T-helper 1 cell treated with Interleukin-12 subunit alpha and Interleukin-12 subunit beta and Interleukin-4 antibody, amounts not matched to agents 30 μg/mL and 1 μg/mL, for 36 hours (primary cell): Measurements from ENCODE around the gene ZNF441.
"Not testable (repeated sequence)": the region's sequence is repeated elsewhere in the genome, so short reads cannot be mapped to it uniquely, and the experiment has no call there.

Source experiments
- H3K27ac Mint-ChIP-seq: one replicate; pipeline ENCODE4 v1.8.0; 2021; ENCODE audit warnings: mild to moderate bottlenecking, mixed read lengths
- H3K27me3 Mint-ChIP-seq: one replicate; pipeline ENCODE4 v1.8.0; 2021; ENCODE audit warnings: low read depth, mixed read lengths
- H3K36me3 Mint-ChIP-seq: one replicate; pipeline ENCODE4 v1.8.0; 2021; ENCODE audit warnings: low read depth, mixed read lengths
- H3K4me1 Mint-ChIP-seq: one replicate; pipeline ENCODE4 v1.8.0; 2021; ENCODE audit warnings: low read depth, mixed read lengths
- H3K4me3 Mint-ChIP-seq: one replicate; pipeline ENCODE4 v1.8.0; 2021; ENCODE audit warnings: mild to moderate bottlenecking, moderate library complexity, mixed read lengths
- H3K9me3 Mint-ChIP-seq: one replicate; pipeline ENCODE4 v1.8.0; 2021; ENCODE audit warnings: mixed read lengths

ZNF441 gene

GRCh38 chr19:11798391-11799330 lies 31.9 kb downstream of the ZNF441 start, which contains the start of gene ZNF491:
Gene ZNF491 (plus strand): TSS chr19:11798523. CDS start chr19:11805954, 7,431 bp downstream.
- peak within 1 kb of the TSS; percentile 52 for H3K27ac Mint-ChIP-seq
- H3K4me3 Mint-ChIP-seq: peak within 1 kb of the TSS; percentile 82

DNA sequence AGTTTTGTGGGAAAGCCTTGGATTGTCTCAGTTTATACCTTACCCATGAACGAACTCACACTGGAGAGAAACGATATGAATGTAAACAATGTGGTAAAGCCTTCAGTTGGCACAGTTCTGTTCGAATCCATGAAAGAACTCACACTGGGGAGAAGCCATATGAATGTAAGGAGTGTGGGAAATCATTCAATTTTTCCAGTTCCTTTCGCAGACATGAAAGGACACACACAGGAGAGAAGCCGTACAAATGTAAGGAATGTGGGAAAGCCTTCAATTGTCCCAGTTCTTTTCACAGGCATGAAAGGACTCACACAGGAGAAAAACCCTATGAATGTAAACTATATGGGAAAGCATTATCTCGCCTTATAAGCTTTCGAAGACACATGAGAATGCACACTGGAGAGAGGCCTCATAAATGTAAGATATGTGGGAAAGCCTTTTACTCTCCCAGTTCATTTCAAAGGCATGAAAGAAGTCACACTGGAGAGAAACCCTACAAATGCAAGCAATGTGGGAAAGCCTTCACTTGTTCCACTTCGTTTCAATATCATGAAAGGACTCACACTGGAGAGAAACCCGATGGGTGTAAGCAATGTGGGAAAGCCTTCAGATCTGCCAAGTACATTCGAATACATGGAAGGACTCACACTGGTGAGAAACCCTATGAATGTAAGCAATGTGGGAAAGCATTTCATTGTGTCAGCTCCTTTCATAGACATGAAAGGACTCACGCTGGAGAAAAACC lies 39.7 kb downstream of the ZNF441 start:
- H3K27ac Mint-ChIP-seq: no peak overlapping the region
- no peaks in the 10 kb centered on the region for H3K4me1 Mint-ChIP-seq
- peaks cover 72% of the 10 kb centered on the region for H3K9me3 Mint-ChIP-seq
- peaks cover 2% of the 10 kb centered on the region for H3K36me3 Mint-ChIP-seq
- H3K4me3 Mint-ChIP-seq: no peak overlapping the region
- no peaks in the 10 kb centered on the region for H3K27me3 Mint-ChIP-seq

More at GRCh38 chr19:11798391-11799330, 31.9 kb downstream of the ZNF441 start, which contains the start of gene ZNF491:
- H3K9me3 Mint-ChIP-seq: peaks cover 11% of the 10 kb centered on the region
- H3K27me3 Mint-ChIP-seq: no peaks in the 10 kb centered on the region
- H3K36me3 Mint-ChIP-seq: no peaks in the 10 kb centered on the region
- H3K4me1 Mint-ChIP-seq: peaks cover 14% of the 10 kb centered on the region

- peaks cover 72% of the 10 kb centered on the region for H3K9me3 Mint-ChIP-seq
- no peaks in the 10 kb centered on the region for H3K4me1 Mint-ChIP-seq
- H3K27ac Mint-ChIP-seq: no peak overlapping the region
- no peaks in the 10 kb centered on the region for H3K27me3 Mint-ChIP-seq
- H3K36me3 Mint-ChIP-seq: peaks cover 2% of the 10 kb centered on the region
- H3K4me3 Mint-ChIP-seq: no peak overlapping the region
These were observed 40.2 kb downstream of the ZNF441 start for GRCh38 chr19:11807099-11807380.

GRCh38 chr19:11813703-11814028 lies 46.9 kb downstream of the ZNF441 start:
- H3K4me1 Mint-ChIP-seq: peaks cover 10% of the 10 kb centered on the region
- H3K36me3 Mint-ChIP-seq: peaks cover 19% of the 10 kb centered on the region
- peak overlapping the region; percentile 88 for H3K4me3 Mint-ChIP-seq
- no peaks in the 10 kb centered on the region for H3K27me3 Mint-ChIP-seq
- H3K27ac Mint-ChIP-seq: peak overlapping the region; percentile 73
- peaks cover 53% of the 10 kb centered on the region for H3K9me3 Mint-ChIP-seq

DNA sequence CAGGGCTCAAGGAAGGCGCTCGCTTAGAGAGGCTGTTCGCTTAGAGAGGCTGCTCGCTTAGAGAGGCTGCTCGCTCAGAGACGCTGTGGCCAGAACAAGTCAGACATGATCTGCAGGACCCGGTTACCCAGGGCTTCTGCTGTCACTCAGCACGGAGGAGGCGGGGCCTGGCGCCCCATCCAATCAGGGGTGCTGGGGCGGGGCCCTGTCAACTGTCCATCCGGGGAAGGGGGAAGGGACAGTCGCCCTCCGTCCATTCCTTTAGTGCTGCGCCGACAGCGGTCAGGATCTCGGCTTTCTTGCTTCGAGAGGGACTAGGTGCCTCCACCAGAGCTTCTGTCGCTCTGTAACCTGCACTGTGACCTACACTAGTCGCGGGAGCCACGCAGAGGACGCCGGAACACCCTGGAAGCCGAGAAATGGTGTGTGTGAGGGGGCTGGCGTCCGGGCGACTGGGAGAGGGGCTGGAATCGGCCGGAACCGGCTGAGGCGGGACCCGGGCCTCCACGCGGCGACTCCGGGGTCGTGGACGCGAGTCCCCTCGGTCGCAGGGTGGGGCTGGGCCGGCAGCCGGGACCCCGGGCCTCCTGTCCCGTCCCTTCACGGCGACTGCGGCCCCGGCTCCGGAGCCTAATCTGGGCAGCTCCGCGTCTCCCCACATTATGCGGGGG lies 47.4 kb downstream of the ZNF441 start, which contains the start of gene ZNF440:
ZNF440 (plus strand) TSS at position 245 of the 671 bp plus-strand sequence; CDS start at position 420, 175 bp downstream.
- peaks cover 10% of the 10 kb centered on the region for H3K4me1 Mint-ChIP-seq
- peaks cover 23% of the 10 kb centered on the region for H3K36me3 Mint-ChIP-seq
- peak within 1 kb of the TSS; percentile 88 for H3K4me3 Mint-ChIP-seq
- H3K9me3 Mint-ChIP-seq: peaks cover 51% of the 10 kb centered on the region
- peak within 1 kb of the TSS; percentile 73 for H3K27ac Mint-ChIP-seq
- no peaks in the 10 kb centered on the region for H3K27me3 Mint-ChIP-seq

DNA sequence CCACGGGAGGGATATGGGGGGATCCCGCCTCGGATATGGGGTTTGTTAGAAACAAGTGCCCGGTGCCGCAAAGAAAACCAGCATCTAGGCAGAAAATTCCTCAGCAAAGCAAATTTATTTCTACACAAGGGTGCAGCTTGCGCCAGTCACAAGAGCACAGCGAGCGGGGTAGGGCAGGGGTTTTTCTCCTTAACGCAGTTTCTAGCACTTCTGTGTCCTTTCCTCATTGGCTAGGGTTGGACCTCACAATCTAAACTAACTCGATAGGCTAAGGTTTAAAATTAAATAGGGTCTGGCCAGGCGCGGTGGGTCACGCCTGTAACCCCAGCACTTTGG lies 47.9 kb downstream of the ZNF441 start:
- peaks cover 23% of the 10 kb centered on the region for H3K36me3 Mint-ChIP-seq

GRCh38 chr19:11821474-11822109 lies 54.8 kb downstream of the ZNF441 start:
- H3K36me3 Mint-ChIP-seq: peaks cover 41% of the 10 kb centered on the region
- no peak overlapping the region for H3K4me3 Mint-ChIP-seq
- peaks cover 67% of the 10 kb centered on the region for H3K9me3 Mint-ChIP-seq
- no peaks in the 10 kb centered on the region for H3K4me1 Mint-ChIP-seq
- H3K27me3 Mint-ChIP-seq: no peaks in the 10 kb centered on the region
- H3K27ac Mint-ChIP-seq: no peak overlapping the region

More for the DNA sequence above, 47.9 kb downstream of the ZNF441 start:
- Mint-ChIP-seq H3K27me3 (no peaks in the 10 kb centered on the region), H3K27ac (no peak overlapping the region), H3K4me3 (peak overlapping the region; percentile 77), H3K4me1 (peaks cover 10% of the 10 kb centered on the region), H3K9me3 (peaks cover 48% of the 10 kb centered on the region)

DNA sequence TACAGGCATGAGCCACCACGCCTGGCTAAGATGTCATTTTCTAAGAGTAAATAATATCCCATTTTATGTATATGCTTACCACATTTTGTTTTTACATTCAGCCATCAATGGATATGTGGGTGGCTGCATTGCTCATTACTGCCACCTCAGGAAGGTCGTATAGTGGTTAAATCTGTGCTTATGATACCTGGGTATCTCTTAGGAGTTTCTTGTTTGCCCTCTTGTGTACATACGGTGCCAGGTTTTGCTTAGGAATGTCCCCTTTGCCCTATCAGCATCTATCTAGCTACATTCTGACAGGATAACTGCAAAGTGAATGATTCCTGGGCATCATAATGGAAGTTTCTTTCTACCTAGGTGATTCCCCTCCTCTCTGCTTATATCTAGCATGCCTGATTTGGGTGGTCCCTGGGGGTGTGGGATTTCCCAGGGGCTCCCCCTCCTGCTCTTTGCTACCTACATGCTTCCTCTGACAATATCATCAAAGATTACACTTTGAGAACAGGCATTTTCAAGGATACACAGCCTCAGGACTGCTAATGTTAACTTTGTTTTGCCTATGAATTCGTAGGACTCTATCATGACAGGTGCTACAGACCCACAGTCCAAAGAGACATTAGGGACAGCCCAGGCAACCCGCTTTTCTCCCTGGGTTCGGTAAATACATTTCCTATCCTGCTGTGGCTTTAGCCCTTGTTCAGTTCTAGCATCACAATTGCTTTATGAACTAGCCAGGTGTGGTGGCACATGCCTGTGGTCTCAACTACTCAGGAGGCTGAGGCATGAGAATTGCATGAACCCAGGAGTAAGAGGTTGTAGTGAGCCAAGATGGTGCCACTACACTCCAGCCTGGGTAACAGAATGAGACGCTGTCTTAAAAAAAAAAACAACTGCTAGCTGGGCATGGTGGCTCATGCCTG lies 62.4 kb downstream of the ZNF441 start:
- peaks cover 77% of the 10 kb centered on the region for H3K9me3 Mint-ChIP-seq
- H3K4me3 Mint-ChIP-seq, H3K27ac Mint-ChIP-seq: not testable (repeated sequence)

DNA sequence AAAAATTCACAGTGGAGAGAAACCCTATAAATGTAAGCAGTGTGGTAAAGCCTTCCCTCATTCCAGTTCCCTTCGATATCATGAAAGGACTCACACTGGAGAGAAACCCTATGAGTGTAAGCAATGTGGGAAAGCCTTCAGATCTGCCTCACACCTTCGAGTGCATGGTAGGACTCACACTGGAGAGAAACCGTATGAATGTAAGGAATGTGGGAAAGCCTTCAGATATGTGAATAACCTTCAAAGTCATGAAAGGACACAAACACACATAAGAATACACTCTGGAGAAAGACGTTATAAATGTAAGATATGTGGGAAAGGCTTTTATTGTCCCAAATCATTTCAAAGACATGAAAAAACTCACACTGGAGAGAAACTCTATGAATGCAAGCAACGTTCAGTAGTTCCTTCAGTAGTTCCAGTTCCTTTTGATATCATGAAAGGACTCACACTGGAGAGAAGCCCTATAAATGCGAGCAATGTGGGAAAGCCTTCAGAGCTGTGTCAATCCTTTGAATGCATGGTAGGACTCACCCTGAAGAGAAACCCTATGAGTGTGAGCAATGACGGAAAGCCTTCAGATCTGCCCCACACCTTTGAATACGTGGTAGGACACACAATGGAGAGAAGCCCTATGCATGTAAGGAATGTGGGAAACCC lies 65.6 kb downstream of the ZNF441 start:
- Mint-ChIP-seq H3K27ac (no peak overlapping the region), H3K4me3 (no peak overlapping the region), H3K4me1 (no peaks in the 10 kb centered on the region), H3K9me3 (peaks cover 78% of the 10 kb centered on the region), H3K36me3 (peaks cover 55% of the 10 kb centered on the region), H3K27me3 (no peaks in the 10 kb centered on the region)

More for the DNA sequence above, 62.4 kb downstream of the ZNF441 start:
- H3K4me1 Mint-ChIP-seq, H3K27me3 Mint-ChIP-seq: not testable (repeated sequence)
- H3K36me3 Mint-ChIP-seq: peaks cover 65% of the 10 kb centered on the region

GRCh38 chr19:11833541-11833940 lies 66.7 kb downstream of the ZNF441 start:
- Mint-ChIP-seq H3K36me3 (peaks cover 48% of the 10 kb centered on the region), H3K4me3 (no peak overlapping the region), H3K4me1 (no peaks in the 10 kb centered on the region), H3K27me3 (no peaks in the 10 kb centered on the region), H3K27ac (no peak overlapping the region), H3K9me3 (peaks cover 71% of the 10 kb centered on the region)
